ENCODE data around the gene ACVR1B.

ACVR1B gene

GRCh38 chr12:51951199-51951842, at the start of gene ACVR1B:
ACVR1B (plus strand) TSS chr12:51951699; CDS start chr12:51951744, 45 bp downstream.
- peak within 1 kb of the TSS; percentile 74 to 98 (median 82) for H3K4me3 ChIP-seq
- peak within 1 kb of the TSS; percentile 82 to 100 (median 97) for H3K27ac ChIP-seq

DNA sequence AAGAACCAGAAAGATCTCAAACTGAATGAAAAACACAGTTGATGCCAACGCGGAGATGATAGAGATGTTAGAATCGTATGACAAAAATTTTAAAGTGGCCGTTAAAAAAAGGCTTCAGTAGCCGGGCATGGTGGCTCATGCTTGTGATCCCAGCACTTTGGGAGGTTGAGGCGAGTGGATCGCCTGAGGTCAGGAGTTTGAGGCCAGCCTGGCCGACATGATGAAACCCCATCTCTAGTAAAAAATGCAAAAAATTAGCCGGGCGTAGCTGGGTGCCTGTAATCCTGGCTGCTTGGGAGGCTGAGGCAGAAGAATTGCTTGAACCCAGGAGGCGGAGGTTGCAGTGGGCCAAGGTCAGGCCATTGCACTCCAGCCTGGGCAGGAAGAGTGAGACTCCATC, 49.6 kb upstream of the ACVR1B start:
- Histone ChIP-seq H3K27ac (no peak overlapping the region), H3K4me3 (no peak overlapping the region)

DNA sequence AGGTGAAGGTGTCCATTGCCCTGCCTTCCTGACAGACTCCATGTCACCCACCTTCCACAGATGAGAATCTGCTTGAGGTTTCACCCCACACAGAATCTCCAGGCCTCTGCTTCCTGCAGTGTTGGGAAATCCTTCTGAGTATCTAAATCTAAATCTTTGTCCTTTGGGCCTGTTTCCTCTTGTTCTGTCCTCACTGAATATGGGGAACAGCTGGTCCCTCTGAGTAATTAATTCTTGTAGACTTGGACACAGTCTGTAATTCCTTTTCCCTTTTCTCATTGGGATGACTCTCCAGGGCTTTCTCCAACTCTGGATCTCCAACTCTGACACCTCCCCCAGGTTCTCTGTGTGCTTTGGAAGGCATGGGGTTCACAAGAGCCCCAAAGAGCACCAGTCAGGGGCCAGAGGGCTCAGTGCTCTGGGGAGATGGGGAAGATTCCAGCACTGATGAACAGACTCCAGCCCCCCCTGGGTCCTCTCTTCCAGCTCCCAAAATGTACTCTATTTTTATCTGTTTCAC, 46.5 kb upstream of the ACVR1B start:
- H3K27ac ChIP-seq: peak overlapping the region in 20 of 21 experiments; percentile 45 to 96 (median 88)

DNA sequence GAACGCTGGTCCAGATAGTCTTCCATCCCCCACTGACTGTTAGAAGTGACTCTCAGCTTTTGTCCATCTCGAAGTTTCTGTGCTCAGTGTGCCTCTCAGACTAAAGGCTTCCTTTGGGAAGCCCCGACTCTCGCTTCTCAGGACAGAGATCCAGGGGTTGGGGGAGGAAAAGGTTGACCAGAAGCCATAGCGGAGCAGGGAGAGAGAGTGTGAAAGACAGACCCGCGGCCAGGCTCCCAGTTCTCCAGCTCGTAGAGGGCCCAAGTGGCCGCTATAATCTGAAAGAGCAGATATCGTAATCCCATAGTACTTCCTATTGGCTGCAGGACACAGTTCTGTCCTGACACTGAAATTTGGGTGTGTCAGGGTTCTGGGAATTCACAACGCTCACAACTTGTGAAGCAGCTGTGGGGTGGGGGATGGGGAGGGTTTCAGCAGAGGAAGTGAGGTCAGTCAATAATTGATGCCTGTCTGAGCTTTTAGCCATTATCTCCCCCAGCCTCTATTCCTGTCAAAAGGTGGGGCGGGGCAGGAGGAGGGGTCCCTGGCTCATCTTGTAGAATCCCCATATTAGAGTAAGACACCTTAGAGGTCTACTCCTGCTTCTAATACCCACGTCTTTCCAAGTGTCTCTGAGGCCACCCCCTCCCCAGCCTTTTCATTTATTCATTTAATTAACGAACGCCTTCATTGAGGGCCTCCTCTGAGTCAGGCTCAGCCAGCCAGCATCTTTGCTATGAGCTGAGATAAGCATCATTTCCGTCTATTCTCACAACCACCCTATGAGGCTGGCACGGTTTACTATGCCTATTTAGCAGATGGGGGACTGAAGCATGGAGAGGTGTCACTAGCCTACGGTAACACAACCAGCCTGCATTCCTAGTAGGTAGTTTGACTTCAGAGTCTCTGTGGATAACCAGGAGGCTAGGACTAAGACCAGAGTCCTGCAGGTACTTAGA, 45.7 kb upstream of the ACVR1B start:
- H3K4me3 ChIP-seq: no peak overlapping the region
- H3K27ac ChIP-seq: peak overlapping the region; percentile 37 to 96 (median 88)

More for the DNA sequence above, 46.5 kb upstream of the ACVR1B start:
- H3K4me3 ChIP-seq: no peak overlapping the region

DNA sequence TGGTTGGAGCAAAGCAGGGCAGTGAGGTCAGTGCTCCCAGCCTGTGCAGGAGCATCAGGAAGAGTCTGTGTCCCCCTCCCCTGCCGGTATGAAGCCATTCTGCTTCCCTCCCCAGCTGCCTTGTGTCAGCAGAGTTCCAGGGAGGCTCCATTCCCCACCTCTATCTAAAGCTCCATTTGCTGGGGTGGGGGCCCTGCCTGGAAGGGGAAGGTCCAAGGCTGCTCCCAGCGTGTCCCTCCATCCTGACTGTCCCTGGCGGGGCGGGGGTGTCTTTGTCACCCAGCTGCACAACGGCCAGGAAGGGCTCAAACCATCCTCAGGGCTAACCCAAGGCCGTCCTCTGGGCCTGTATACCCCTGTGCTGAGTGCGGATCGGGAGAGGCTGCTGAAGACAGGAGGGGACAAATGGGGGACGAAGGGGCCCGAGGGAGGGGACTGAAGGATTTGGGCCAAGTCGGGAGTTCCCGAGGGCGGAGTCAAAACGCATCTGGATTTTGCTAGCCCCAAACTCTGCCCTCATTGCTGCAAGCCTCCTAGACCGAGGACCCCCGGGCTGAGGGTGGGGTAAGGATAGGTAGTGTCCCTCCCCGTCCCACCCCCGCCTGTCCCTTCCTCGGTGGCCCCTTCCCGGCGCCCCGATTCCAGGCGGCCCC, 44.9 kb upstream of the ACVR1B start:
- Histone ChIP-seq H3K4me3 (peak overlapping the region; percentile 27 to 52 (median 42)), H3K27ac (peak overlapping the region; percentile 37 to 96 (median 88))

DNA sequence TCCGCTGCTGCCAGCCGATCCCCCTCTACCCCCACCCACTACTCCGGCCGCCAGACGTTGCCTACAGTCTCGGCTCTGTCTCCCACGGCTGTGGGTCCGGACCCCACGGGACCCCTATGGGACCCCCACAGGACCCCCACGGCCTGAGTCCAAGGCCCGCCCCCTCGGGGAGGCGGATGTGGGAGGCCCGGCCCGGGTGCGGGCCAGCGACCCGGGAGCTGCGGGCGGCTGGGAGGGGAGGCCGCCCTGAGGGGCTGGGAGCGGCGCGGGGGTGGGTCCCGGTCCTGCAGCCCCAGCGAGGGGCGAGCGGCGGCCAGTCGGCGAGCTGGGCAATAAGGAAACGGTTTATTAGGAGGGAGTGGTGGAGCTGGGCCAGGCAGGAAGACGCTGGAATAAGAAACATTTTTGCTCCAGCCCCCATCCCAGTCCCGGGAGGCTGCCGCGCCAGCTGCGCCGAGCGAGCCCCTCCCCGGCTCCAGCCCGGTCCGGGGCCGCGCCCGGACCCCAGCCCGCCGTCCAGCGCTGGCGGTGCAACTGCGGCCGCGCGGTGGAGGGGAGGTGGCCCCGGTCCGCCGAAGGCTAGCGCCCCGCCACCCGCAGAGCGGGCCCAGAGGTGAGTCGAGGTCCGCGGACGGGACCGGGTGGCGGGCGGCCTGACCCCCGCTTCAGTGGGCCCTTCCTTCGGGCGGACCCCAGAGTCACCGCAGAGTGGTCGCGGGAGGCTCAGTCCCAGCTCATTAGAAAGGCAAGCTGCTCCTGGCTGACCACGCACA, 44.2 kb upstream of the ACVR1B start, which contains the start of gene ACVRL1:
TSS of gene ACVRL1 (plus strand) at position 422 of the 773 bp plus-strand sequence. CDS start 4,971 bp downstream, outside the sequence.
- H3K4me3 ChIP-seq: peak within 1 kb of the TSS; percentile 27 to 52 (median 42)
- peak within 1 kb of the TSS; percentile 37 to 96 (median 88) for H3K27ac ChIP-seq

DNA sequence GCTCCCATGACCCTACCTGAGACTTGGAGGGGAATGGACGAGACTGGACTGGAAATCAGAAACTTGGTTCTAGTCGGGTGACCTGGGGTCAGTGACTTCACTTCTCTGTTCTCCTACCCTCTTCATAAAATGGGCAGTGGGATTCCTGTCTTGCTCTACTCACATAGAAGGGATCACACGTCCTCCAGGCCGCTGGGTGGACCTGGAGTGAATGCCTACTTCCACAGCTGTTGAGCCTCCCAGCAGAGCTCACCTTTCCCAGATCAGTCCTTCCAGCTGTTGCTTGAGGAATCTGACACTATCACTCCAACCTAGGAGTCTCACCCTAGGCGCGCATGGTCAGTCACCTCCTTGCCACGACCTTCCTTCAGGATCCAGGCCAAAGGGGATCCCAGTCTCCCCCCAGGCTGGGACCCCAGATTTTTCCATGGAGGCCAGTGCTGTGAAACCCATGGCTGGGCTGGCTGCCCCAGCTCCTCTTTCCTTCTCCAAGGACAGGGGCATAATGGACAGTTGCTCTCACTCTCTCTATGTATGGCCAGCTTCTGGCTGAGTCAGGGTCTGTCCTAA, 43.6 kb upstream of the ACVR1B start:
- peak overlapping the region; percentile 27 to 52 (median 42) for H3K4me3 ChIP-seq
- H3K27ac ChIP-seq: peak overlapping the region; percentile 37 to 96 (median 88)

GRCh38 chr12:51908876-51909592, 42.5 kb upstream of the ACVR1B start:
- H3K4me3 ChIP-seq: no peak overlapping the region
- peak overlapping the region in 6 of 21 experiments; percentile 6 to 95 (median 36) for H3K27ac ChIP-seq

GRCh38 chr12:51910168-51910567, 41.3 kb upstream of the ACVR1B start:
- Histone ChIP-seq H3K27ac (peak overlapping the region in 10 of 21 experiments; percentile 0 to 77 (median 48)), H3K4me3 (no peak overlapping the region)

DNA sequence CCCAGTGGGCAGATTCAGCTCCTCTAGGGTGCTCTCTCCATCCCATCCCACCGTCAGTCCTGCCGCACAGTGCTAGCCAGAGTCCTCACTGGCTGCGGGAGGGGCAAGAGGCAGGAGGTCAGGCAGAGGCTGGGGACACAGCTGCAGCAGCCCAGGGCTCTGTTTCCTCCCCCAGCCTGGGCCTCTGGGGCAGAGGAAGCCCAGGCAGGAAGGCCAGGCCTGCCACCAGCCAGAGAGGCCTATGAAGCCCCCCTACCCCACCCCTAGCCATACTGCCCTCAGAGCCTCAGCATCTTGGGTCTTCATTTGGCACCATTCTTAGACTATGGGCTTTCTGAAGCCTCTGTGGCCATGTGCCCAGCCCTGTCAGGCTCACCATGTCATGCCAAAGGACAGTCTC, 40.8 kb upstream of the ACVR1B start:
- H3K4me3 ChIP-seq: no peak overlapping the region
- peak overlapping the region in 13 of 21 experiments; percentile 13 to 77 (median 46) for H3K27ac ChIP-seq

GRCh38 chr12:51911307-51911706, 40.2 kb upstream of the ACVR1B start:
- peak overlapping the region in 13 of 21 experiments; percentile 7 to 77 (median 46) for H3K27ac ChIP-seq
- H3K4me3 ChIP-seq: no peak overlapping the region

DNA sequence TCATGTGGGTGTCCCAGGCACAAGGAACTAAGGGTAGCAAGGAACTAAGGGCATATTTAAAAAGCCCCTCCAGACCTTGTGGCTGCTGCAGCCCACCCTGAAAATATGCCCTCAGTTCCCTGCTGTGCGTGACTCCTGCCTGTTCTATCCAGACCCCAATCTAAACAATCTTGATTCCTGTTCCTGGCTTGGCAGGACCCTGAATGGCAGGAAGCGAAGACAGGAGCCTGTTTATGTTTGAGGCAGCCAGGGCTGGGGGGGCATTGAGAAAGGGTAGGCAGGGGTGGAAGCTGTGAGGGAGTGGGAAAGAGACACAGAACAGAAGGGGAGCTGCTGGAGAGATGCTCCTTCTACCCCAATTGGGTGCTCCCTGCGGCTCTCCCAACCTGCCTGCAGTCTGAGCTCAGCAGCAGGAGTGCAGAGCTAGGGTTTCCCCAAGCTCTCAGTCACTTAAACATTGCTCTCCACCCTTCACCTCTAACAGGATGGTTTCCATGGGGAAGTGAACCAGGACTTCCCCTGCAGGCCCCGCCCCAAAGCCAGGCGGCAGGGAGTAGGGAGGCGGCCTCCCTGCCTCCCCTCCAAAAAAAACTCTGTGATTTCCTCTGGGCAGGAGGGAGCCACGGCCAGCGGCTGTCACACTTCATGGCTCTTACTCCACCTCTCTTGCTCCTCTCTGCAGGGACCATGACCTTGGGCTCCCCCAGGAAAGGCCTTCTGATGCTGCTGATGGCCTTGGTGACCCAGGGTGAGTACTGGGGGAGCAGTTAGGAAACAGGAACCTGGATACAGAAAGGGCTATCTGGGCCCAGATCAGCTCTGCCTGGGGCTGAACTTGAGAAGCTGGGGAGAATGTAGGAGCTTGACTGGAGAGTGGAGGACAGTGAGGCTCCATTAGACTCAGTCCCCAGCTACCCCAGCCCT, 39.4 kb upstream of the ACVR1B start:
- no peak overlapping the region for H3K4me3 ChIP-seq
- H3K27ac ChIP-seq: peak overlapping the region in 17 of 21 experiments; percentile 0 to 77 (median 42)

DNA sequence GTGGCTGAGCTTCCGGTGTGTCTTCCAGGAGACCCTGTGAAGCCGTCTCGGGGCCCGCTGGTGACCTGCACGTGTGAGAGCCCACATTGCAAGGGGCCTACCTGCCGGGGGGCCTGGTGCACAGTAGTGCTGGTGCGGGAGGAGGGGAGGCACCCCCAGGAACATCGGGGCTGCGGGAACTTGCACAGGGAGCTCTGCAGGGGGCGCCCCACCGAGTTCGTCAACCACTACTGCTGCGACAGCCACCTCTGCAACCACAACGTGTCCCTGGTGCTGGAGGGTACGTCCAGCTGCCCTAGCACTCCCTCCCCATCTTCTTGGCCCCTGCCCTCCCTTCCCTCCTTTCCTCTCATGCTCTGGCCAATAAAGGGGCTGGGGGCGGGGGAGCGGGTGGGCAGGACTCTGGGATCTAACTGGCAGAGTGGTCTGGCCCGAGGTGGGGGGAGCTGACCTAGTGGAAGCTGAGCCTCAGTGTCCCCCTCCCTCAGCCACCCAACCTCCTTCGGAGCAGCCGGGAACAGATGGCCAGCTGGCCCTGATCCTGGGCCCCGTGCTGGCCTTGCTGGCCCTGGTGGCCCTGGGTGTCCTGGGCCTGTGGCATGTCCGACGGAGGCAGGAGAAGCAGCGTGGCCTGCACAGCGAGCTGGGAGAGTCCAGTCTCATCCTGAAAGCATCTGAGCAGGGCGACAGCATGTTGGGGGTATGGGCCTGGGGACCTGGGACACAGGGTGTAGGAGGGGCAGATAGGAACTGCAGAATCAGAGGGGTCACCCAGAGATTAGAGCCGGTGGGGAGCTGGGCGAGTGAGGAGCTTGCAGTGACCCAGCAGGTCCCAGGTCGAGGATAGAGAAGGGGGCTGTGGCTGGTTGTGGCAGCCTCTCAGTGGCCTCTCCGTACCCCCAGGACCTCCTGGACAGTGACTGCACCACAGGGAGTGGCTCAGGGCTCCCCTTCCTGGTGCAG, 38.1 kb upstream of the ACVR1B start:
- Histone ChIP-seq H3K4me3 (no peak overlapping the region), H3K27ac (peak overlapping the region in 8 of 21 experiments; percentile 19 to 77 (median 54))

GRCh38 chr12:51914034-51914923, 37.2 kb upstream of the ACVR1B start:
- H3K27ac ChIP-seq: peak overlapping the region in 2 of 21 experiments; percentile 71 to 77
- no peak overlapping the region for H3K4me3 ChIP-seq

Data from skin epidermis (tissue), 12 donors.